GOT3 (cell line): Measurements from ENCODE around the gene PATE4.

Experiments
- DNase-seq: peaks from one replicate; lab custom pipeline; 2025; ENCODE audit warnings: mixed read lengths; lab: John Stamatoyannopoulos, UW

The PATE4 gene

GRCh38 chr11:125887373-125888324 lies 54.5 kb downstream of the PATE4 start, which contains the start of gene HYLS1:
Gene HYLS1 (plus strand): TSS chr11:125887668. CDS start chr11:125899369, 11,701 bp downstream.
- DNase-seq: peak; percentile 79
